Measurements from ENCODE around the gene INKA2.

GRCh38 chr1:111784273-111784901 lies 45.2 kb upstream of the INKA2 start:
- TF ChIP-seq CTCF (IDR thresholded peaks at IDR 0.05) (no peak), POLR2A (IDR thresholded peaks at IDR 0.05) (no peak)
